SK-N-SH treated with all-trans-retinoic acid at 6 μM for 48 hours (cell line): ENCODE results near the gene NKX1-2.

ENCODE experiments used
- ZFP30 ChIP-seq: fragments of 450-650 bp; formaldehyde crosslinking; IDR thresholded peaks from 2 replicates; pipeline ENCODE4 v1.5.0; 2022; ENCODE audit warnings: mild to moderate bottlenecking, moderate library complexity
- ZNF565 ChIP-seq: fragments of 450-650 bp; formaldehyde crosslinking; conservative IDR thresholded peaks from 2 replicates; pipeline ENCODE4 v1.5.0; 2020; ENCODE audit warnings: low read depth, mild to moderate bottlenecking, moderate library complexity

GRCh38 chr10:124420254-124420653 lies 29.6 kb downstream of the NKX1-2 start:
- no peak for TF ChIP-seq ZFP30
- no peak for TF ChIP-seq ZNF565 (CRISPR knock-in tag)
